Uterus (tissue), 4 donors: Measurements from ENCODE around the gene FAM217A. TPM values are rescaled to one million over a fixed set of nuclear protein-coding genes. Genes with fewer than 3 reads are reported as not detected.

ENCODE experiments used
- DNase-seq, 2 donors: peaks; one replicate each; pipeline ENCODE4 v3.0.0-alpha.2; 2019 to 2020
- H3K27ac ChIP-seq, 2 donors: fragments of 200-600 bp; sonication (generic); 1 replicate in 1 of 2; 2 replicates in 1 of 2; pipeline ENCODE4 v1.5.1; 2016 to 2018
- H3K27me3 ChIP-seq, 2 donors: fragments of 200-600 bp; sonication (generic); one replicate each; pipeline ENCODE4 v1.5.1; 2018 to 2019; ENCODE audit warnings: control low read depth in 1 of 2
- H3K36me3 ChIP-seq, 2 donors: fragments of 200-600 bp; sonication (generic); one replicate each; pipeline ENCODE4 v1.5.1; 2019; ENCODE audit warnings: control low read depth in 1 of 2
- H3K4me1 ChIP-seq, 2 donors: fragments of 200-600 bp; sonication (generic); one replicate each; pipeline ENCODE4 v1.5.1; 2018 to 2019; ENCODE audit warnings: control low read depth in 1 of 2
- H3K4me3 ChIP-seq, 2 donors: fragments of 200-600 bp; sonication (generic); 1 replicate in 1 of 2; 2 replicates in 1 of 2; pipeline ENCODE4 v1.5.1; 2018 to 2019; ENCODE audit warnings: mild to moderate bottlenecking in 1 of 2
- H3K9me3 ChIP-seq, 2 donors: fragments of 200-600 bp; sonication (generic); one replicate each; pipeline ENCODE4 v1.5.1; 2019; ENCODE audit warnings: control low read depth in 1 of 2
- CTCF ChIP-seq, 4 experiments: fragments of 200-600 bp in 2 of 4; fragments of 450-650 bp in 2 of 4; sonication (generic) in 2 of 4; IDR thresholded peaks; one replicate each; pipeline ENCODE4 v1.5.1; 2016 to 2019; ENCODE audit warnings: antibody characterized with exemption in 4 of 4, mild to moderate bottlenecking in 2 of 4, moderate library complexity in 1 of 4
- POLR2A ChIP-seq, 2 donors: fragments of 450-650 bp; IDR thresholded peaks; one replicate each; pipeline ENCODE4 v1.6.1; 2016; ENCODE audit warnings: antibody characterized with exemption in 2 of 2, mild to moderate bottlenecking in 1 of 2, moderate library complexity in 1 of 2
- intact Hi-C: fragments of 100-400 bp; cut with DNase I; formaldehyde crosslinking; loops from one replicate; pipeline ENCODE4 v1.15.1; 2023; ENCODE audit warnings: low total_unique reads
- total RNA-seq, 4 donors: library from RNA; depleted of rRNA in 3 of 4; stranded (reverse); fragments of >200 nt in 3 of 4; gene quantifications; one replicate each; pipeline versions ENCODE4 v1.1.0 to v1.2.4, GENCODE V29; 2014 to 2023
- donor health status: DM: yes; HTN: yes; CAD: no.

Gene FAM217A
- total RNA-seq, 4 donors from 2014 or later = not detected

GRCh38 chr6:4085332-4085700 lies 6.4 kb upstream of the FAM217A start:
- intact Hi-C loops = no loop called here
- no peaks in the 10 kb centered on the region for H3K9me3 ChIP-seq
- TF ChIP-seq POLR2A (IDR thresholded peaks at IDR 0.05) (no peak), CTCF (IDR thresholded peaks at IDR 0.05) (no peak)

GRCh38 chr6:4084444-4085331 lies 5.8 kb upstream of the FAM217A start:
- intact Hi-C loops = no loop called here
- Histone ChIP-seq H3K27ac (no peak overlapping the region), H3K36me3 (no peaks in the 10 kb centered on the region), H3K27me3 (no peaks in the 10 kb centered on the region), H3K4me1 (no peaks in the 10 kb centered on the region), H3K4me3 (no peak overlapping the region), H3K9me3 (no peaks in the 10 kb centered on the region)
- no peak for DNase-seq
- TF ChIP-seq CTCF (IDR thresholded peaks at IDR 0.05) (no peak), POLR2A (IDR thresholded peaks at IDR 0.05) (no peak)

More at GRCh38 chr6:4085332-4085700, 6.4 kb upstream of the FAM217A start:
- DNase-seq = no peak
- Histone ChIP-seq H3K27ac (no peak overlapping the region), H3K27me3 (no peaks in the 10 kb centered on the region), H3K36me3 (no peaks in the 10 kb centered on the region), H3K4me3 (no peak overlapping the region), H3K4me1 (no peaks in the 10 kb centered on the region)

- no peaks in the 10 kb centered on the region for H3K9me3 ChIP-seq
- H3K27me3 ChIP-seq = no peaks in the 10 kb centered on the region
- no peak overlapping the region for H3K4me3 ChIP-seq
- intact Hi-C loops = no loop called here
- H3K36me3 ChIP-seq = no peaks in the 10 kb centered on the region
- no peak overlapping the region for H3K27ac ChIP-seq
- DNase-seq = no peak
- H3K4me1 ChIP-seq = no peaks in the 10 kb centered on the region
- no peak for TF ChIP-seq CTCF (IDR thresholded peaks at IDR 0.05)
- TF ChIP-seq POLR2A (IDR thresholded peaks at IDR 0.05) = no peak
Observed at GRCh38 chr6:4074478-4075235, 4.3 kb downstream of the FAM217A start.

GRCh38 chr6:4071330-4071729 lies 7.6 kb downstream of the FAM217A start:
- H3K9me3 ChIP-seq = no peaks in the 10 kb centered on the region
- DNase-seq = no peak
- no peaks in the 10 kb centered on the region for H3K27me3 ChIP-seq
- H3K4me1 ChIP-seq = no peaks in the 10 kb centered on the region
- intact Hi-C loops = no loop called here
- H3K27ac ChIP-seq = no peak overlapping the region
- TF ChIP-seq POLR2A (IDR thresholded peaks at IDR 0.05) = no peak
- no peak for TF ChIP-seq CTCF (IDR thresholded peaks at IDR 0.05)
- no peaks in the 10 kb centered on the region for H3K36me3 ChIP-seq
- no peak overlapping the region for H3K4me3 ChIP-seq

- H3K27me3 ChIP-seq = no peaks in the 10 kb centered on the region
- intact Hi-C loops = no loop called here
- H3K4me1 ChIP-seq = no peaks in the 10 kb centered on the region
Observed at GRCh38 chr6:4069199-4069598, 9.7 kb downstream of the FAM217A start.

More at GRCh38 chr6:4069199-4069598, 9.7 kb downstream of the FAM217A start:
- no peak for DNase-seq
- Histone ChIP-seq H3K27ac (no peak overlapping the region), H3K36me3 (no peaks in the 10 kb centered on the region), H3K9me3 (no peaks in the 10 kb centered on the region), H3K4me3 (no peak overlapping the region)
- no peak for TF ChIP-seq POLR2A (IDR thresholded peaks at IDR 0.05)
- no peak for TF ChIP-seq CTCF (IDR thresholded peaks at IDR 0.05)
